MCF 10A (cell line): ENCODE results near the gene EHD3. TPM values are rescaled to one million over a fixed set of nuclear protein-coding genes. Genes with fewer than 3 reads are reported as not detected.

Source experiments
- BruUV-seq: library from RNA; stranded (reverse); fragments of 400-500 nt; replicated peaks from 2 replicates; lab custom pipeline; 2021; lab: Mats Ljungman, UMichigan
- CTCF ChIA-PET: fragments of 300-600 bp; sonication (Branson Sonifier 250); formaldehyde crosslinking; extraction: SDS; loops from one replicate; lab custom pipeline; 2021; ENCODE audit warnings: antibody characterized with exemption, inconsistent platforms; lab: Yijun Ruan, JAX
- POLR2A ChIA-PET: fragments of 300-600, 350-650 bp; sonication (Branson Sonifier 250); formaldehyde crosslinking; extraction: SDS; loops from one replicate; lab custom pipeline; 2020; ENCODE audit warnings: antibody characterized with exemption, inconsistent platforms; lab: Yijun Ruan, JAX
- DNase-seq: peaks from one replicate; pipeline ENCODE4 v3.0.0-alpha.2; 2018; ENCODE audit not compliant: unreplicated experiment
- H3K27ac Mint-ChIP-seq: one replicate; pipeline ENCODE4 v1.8.0; 2022; ENCODE audit warnings: mild to moderate bottlenecking, low read depth, mixed read lengths; ENCODE audit not compliant: unreplicated experiment
- H3K27me3 Mint-ChIP-seq: one replicate; pipeline ENCODE4 v1.8.0; 2022; ENCODE audit warnings: mixed read lengths; ENCODE audit not compliant: insufficient read depth, unreplicated experiment
- H3K36me3 Mint-ChIP-seq: one replicate; pipeline ENCODE4 v1.8.0; 2022; ENCODE audit warnings: mild to moderate bottlenecking, moderate library complexity, mixed read lengths; ENCODE audit not compliant: insufficient read depth, unreplicated experiment
- H3K4me1 Mint-ChIP-seq: one replicate; pipeline ENCODE4 v1.8.0; 2022; ENCODE audit warnings: mixed read lengths; ENCODE audit not compliant: insufficient read depth, unreplicated experiment
- H3K4me3 Mint-ChIP-seq: one replicate; pipeline ENCODE4 v1.8.0; 2022; ENCODE audit warnings: mild to moderate bottlenecking, moderate library complexity, mixed read lengths; ENCODE audit not compliant: unreplicated experiment
- H3K9me3 Mint-ChIP-seq: one replicate; pipeline ENCODE4 v1.8.0; 2022; ENCODE audit warnings: mixed read lengths; ENCODE audit not compliant: unreplicated experiment
- intact Hi-C: fragments of 100-400 bp; cut with micrococcal nuclease; formaldehyde crosslinking; loops from 2 replicates; pipeline ENCODE4 v1.14.1; 2022
- total RNA-seq: library from RNA; stranded (reverse); gene quantifications from 2 replicates; pipeline ENCODE4 v1.2.3, GENCODE V29; 2022
- TF ChIP-seq, protein P1 (sequence below): fragments of 200-600 bp; IDR thresholded peaks from one replicate; pipeline ENCODE4 v1.8.0; 2022; ENCODE audit warnings: antibody characterized with exemption, mild to moderate bottlenecking; ENCODE audit not compliant: unreplicated experiment

The EHD3 gene
- total RNA-seq, 1 experiment from 2014 or later = 0.49 TPM

DNA sequence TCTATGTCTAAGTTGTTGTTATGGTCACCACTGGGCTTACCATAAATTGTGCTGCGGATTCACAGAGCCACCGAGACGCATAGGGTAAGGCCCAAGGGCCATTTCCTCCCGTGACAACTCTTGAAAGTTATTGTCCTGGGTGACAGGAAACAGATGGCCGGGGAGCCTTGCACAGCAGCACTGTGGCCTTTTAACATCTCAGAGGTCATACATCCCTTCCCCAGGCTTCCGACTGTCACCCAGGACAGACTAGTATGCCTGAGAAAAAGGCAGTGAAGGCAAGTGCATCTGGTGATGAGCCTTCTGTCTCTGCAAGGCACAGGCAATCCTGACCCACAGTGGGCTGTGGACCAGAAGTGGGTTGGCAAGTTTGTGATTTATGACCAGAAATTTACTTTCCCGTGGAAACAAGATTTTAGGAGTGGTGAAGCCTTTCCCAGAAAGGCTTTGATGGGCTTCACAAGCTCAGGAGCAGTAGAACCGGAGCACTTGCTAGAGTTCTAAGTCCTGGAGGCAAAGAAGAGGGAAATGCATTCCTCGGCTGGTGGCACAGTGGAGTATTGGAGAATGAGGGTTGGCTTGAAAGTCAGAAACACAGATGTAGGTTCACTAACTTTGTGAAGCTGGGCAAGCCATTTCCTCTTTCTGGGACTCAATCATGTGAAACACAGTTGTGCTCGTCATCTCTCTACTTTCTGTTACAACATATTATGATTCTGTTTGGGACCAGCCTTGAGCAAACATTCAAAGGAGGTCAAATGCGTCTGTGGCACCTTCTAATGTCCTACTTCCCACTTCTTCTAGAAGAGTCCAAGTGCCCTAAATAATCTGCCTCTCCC, 14.6 kb upstream of the EHD3 start:
- Mint-ChIP-seq H3K27me3 (peaks cover 68% of the 10 kb centered on the region), H3K27ac (no peak overlapping the region), H3K4me1 (no peaks in the 10 kb centered on the region), H3K4me3 (no peak overlapping the region), H3K36me3 (peaks cover 6% of the 10 kb centered on the region), H3K9me3 (no peaks in the 10 kb centered on the region)
- DNase-seq = no peak
- TF ChIP-seq, protein P1, sequence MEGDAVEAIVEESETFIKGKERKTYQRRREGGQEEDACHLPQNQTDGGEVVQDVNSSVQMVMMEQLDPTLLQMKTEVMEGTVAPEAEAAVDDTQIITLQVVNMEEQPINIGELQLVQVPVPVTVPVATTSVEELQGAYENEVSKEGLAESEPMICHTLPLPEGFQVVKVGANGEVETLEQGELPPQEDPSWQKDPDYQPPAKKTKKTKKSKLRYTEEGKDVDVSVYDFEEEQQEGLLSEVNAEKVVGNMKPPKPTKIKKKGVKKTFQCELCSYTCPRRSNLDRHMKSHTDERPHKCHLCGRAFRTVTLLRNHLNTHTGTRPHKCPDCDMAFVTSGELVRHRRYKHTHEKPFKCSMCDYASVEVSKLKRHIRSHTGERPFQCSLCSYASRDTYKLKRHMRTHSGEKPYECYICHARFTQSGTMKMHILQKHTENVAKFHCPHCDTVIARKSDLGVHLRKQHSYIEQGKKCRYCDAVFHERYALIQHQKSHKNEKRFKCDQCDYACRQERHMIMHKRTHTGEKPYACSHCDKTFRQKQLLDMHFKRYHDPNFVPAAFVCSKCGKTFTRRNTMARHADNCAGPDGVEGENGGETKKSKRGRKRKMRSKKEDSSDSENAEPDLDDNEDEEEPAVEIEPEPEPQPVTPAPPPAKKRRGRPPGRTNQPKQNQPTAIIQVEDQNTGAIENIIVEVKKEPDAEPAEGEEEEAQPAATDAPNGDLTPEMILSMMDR = no peak
- CTCF ChIA-PET = no interaction called here
- intact Hi-C loops = no loop called here
- POLR2A ChIA-PET = no interaction called here
- BruUV-seq = no TSS peak

DNA sequence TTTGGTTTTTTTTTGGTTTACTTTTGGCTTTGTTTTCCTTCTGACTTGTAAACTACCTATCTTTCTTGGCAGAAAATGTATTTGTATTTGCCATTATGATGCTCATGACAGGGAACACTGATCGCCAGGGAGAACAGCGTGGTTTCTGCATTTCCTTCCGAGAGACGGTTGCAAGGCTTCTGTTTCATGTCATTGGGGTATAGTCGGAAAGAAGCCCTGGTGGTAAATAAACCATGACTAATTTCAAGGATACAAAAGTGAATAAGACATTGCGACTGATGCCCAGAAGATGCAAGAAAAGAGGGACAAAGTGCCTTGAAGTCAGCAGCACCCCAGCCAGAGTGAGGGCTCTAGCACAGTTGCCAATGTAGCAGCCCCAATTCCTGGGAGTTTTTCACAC, 12.4 kb upstream of the EHD3 start:
- BruUV-seq = no TSS peak
- intact Hi-C loops = no loop called here
- Mint-ChIP-seq H3K27ac (no peak overlapping the region), H3K9me3 (no peaks in the 10 kb centered on the region), H3K36me3 (peaks cover 6% of the 10 kb centered on the region), H3K4me1 (no peaks in the 10 kb centered on the region), H3K27me3 (peaks cover 90% of the 10 kb centered on the region), H3K4me3 (no peak overlapping the region)
- ChIA-PET POLR2A (no interaction called here), CTCF (no interaction called here)
- no peak for DNase-seq
- TF ChIP-seq, protein P1 = no peak

DNA sequence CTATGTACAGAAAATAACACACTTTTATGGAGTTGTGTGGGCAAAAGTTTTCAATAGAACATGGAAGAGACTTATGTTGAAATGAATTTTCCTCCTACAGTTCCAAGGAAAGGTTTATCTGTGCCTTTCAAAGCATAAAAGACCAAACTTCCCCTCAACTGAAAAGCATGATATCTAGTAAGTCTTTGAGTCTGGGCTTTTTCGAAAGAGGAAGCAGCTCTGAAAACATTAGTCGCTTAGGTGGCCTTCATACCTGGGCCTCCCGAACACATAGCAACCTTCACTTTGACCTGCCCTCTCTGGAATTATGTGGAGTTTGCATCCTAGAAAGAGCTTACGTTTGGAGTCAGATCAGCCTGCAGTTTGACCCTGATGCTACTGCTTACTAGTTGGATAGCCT, 11.9 kb upstream of the EHD3 start:
- BruUV-seq = no TSS peak
- no peaks in the 10 kb centered on the region for H3K4me1 Mint-ChIP-seq
- H3K9me3 Mint-ChIP-seq = no peaks in the 10 kb centered on the region
- H3K27ac Mint-ChIP-seq = no peak overlapping the region
- H3K27me3 Mint-ChIP-seq = peaks cover 95% of the 10 kb centered on the region
- peaks cover 6% of the 10 kb centered on the region for H3K36me3 Mint-ChIP-seq
- CTCF ChIA-PET = no interaction called here
- intact Hi-C loops = no loop called here
- TF ChIP-seq, protein P1 = no peak
- POLR2A ChIA-PET = no interaction called here
- no peak for DNase-seq
- no peak overlapping the region for H3K4me3 Mint-ChIP-seq

DNA sequence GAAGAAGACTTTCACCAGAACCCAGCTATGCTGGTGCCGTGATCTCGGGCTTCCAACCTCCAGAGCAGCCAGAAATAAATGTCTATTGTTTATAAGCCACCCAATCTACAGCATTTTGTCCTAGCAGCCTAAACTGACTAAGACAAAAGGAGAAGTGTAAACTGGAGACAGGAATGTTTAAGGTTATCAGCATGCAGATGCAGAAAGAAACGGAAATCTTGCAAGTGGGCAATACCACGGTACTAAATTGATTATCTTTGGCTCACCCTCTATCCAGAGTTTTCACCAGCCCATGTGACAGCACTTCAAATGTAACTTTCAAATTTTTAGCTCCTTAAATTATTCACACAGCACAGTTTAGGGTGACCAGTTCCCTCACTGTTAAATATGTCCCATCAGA, 10.9 kb upstream of the EHD3 start:
- TF ChIP-seq, protein P1 = no peak
- H3K27ac Mint-ChIP-seq = no peak overlapping the region
- intact Hi-C loops = no loop called here
- H3K9me3 Mint-ChIP-seq = no peaks in the 10 kb centered on the region
- no peak overlapping the region for H3K4me3 Mint-ChIP-seq
- ChIA-PET CTCF (no interaction called here), POLR2A (no interaction called here)
- BruUV-seq = no TSS peak
- H3K36me3 Mint-ChIP-seq = peaks cover 6% of the 10 kb centered on the region
- DNase-seq = no peak
- H3K4me1 Mint-ChIP-seq = no peaks in the 10 kb centered on the region
- peaks cover 100% of the 10 kb centered on the region for H3K27me3 Mint-ChIP-seq
